ENCODE results near the gene LGALS14. TPM values are rescaled to one million over a fixed set of nuclear protein-coding genes. Genes with fewer than 3 reads are reported as not detected.

Gene LGALS14, protein sequence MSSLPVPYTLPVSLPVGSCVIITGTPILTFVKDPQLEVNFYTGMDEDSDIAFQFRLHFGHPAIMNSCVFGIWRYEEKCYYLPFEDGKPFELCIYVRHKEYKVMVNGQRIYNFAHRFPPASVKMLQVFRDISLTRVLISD
- total RNA-seq (2022; extraction: Qiagen RNA extraction; ENCODE audit: low read depth): not detected in 5 replicates

DNA sequence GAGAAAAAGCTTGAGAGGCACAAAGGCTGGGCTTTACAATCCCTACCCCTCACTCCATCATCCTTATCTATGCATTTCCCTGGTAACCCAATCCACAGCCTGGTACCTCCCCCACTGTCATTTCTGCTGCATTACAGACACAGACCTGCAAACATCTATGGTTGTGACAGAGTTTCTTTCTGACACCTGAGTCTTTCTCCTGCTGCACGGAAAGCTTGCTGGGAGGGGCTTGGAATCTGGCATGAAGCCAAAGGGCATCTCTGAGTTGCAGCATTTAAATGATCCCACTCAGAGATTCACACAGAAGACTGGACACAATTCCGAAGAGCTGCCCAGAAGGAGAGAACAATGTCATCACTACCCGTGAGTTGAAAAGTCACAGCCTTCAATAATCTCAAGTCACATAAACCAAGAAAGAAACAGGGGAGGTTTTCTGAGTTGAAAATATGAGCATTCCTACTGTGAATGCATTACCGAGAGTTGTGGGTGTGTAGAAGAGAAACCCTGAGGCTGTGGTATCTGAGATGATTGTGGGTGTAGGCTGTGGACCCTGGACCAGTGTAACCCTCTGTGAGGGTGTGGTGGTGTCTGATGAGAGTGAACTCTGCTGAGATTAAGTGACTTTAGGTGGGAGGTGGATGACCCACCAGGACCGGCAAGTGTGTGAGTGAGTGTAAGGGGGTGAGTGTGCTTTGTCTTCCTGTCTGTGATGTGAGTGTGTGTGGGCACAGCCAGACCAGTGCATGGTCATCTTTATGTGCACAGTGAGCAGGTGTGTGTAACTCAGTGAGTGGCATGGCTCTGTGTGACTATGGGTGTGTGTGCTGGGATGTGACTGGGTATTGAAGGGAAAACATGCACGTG is at the start of gene LGALS14:
LGALS14 (plus strand) TSS at position 301 of the 864 bp plus-strand sequence; CDS start at position 349, 48 bp downstream.

DNA sequence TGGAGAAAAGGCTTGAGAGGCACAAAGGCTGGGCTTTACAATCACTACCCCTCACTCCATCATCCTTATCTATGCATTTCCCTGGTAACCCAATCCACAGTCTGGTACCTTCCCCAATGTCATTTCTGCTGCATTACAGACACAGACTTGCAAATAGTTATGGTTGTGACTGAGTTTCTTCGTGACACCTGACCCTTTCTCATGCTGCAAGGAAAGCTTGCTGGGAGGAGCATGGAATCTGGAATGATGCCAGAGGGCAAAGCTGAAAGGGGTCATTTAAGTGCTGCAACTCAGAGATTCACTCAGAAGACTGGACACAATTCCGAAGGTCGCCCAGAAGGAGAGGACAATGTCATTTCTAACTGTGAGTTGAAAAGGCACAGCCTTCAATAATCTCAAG is 48.7 kb upstream of the LGALS14 start, which contains the start of gene LGALS16:
LGALS16 (plus strand) TSS at position 301 of the 400 bp plus-strand sequence; CDS start at position 350, 49 bp downstream.

DNA sequence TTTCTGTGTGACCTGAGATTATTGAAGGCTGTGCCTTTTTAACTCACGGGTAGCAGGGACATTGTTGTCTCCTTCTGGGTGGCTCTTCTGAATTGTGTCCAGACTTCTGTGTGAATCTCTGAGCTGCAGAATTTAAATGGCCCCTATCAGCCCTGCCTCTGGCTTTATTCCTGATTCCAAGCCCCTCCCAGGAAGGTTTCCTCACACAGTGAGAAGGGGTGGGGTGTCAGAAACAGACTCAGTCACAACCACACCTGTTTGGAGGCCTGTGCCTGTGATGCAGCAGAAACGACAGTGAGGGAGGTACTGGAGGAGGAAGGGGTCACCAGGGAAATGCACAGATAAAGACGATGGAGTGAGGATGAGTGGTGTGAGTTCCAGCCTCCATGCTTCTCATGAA is 33.6 kb downstream of the LGALS14 start, which contains the start of gene CLC:
CLC (minus strand) TSS at position 139 of the 400 bp plus-strand sequence; CDS start at position 62, 77 bp downstream.

Other genes starting within 250 kb of the LGALS14 start
- gene TIMM50, start 223.6 kb upstream of the LGALS14 start, total RNA-seq (2022; extraction: Qiagen RNA extraction; ENCODE audit: low read depth): 162 to 226 TPM (median 224 TPM) in 5 replicates
- 7.4 to 12.3 TPM (median 10.9 TPM) in 5 replicates for gene DLL3, start 205.5 kb upstream of the LGALS14 start, total RNA-seq (2022; extraction: Qiagen RNA extraction; ENCODE audit: low read depth)
- not detected in 5 replicates for gene SELENOV, start 189.3 kb upstream of the LGALS14 start, total RNA-seq (2022; extraction: Qiagen RNA extraction; ENCODE audit: low read depth)
- gene EID2B, start 171.6 kb upstream of the LGALS14 start, total RNA-seq (2022; extraction: Qiagen RNA extraction; ENCODE audit: low read depth): 5.0 to 10.8 TPM (median 10.0 TPM) in 5 replicates
- gene EID2, start 164.3 kb upstream of the LGALS14 start, total RNA-seq (2022; extraction: Qiagen RNA extraction; ENCODE audit: low read depth): 36.7 to 52.9 TPM (median 46.4 TPM) in 5 replicates
- gene LGALS13, start 102.0 kb upstream of the LGALS14 start, total RNA-seq (2022; extraction: Qiagen RNA extraction; ENCODE audit: low read depth): not detected in 5 replicates
- not detected in 5 replicates for gene LGALS16, start 48.6 kb upstream of the LGALS14 start, total RNA-seq (2022; extraction: Qiagen RNA extraction; ENCODE audit: low read depth)
- gene CLC, start 33.5 kb downstream of the LGALS14 start, total RNA-seq (2022; extraction: Qiagen RNA extraction; ENCODE audit: low read depth): not detected in 5 replicates
- gene LEUTX, start 74.4 kb downstream of the LGALS14 start, total RNA-seq (2022; extraction: Qiagen RNA extraction; ENCODE audit: low read depth): not detected in 5 replicates
- 15.8 to 24.4 TPM (median 22.7 TPM) in 5 replicates for gene DYRK1B, start 129.7 kb downstream of the LGALS14 start, total RNA-seq (2022; extraction: Qiagen RNA extraction; ENCODE audit: low read depth)
- gene FBL, start 141.9 kb downstream of the LGALS14 start, total RNA-seq (2022; extraction: Qiagen RNA extraction; ENCODE audit: low read depth): 661 to 722 TPM (median 675 TPM) in 5 replicates
- gene FCGBP, start 230.2 kb downstream of the LGALS14 start, total RNA-seq (2022; extraction: Qiagen RNA extraction; ENCODE audit: low read depth): 0.22 to 1.3 TPM (median 0.90 TPM) in 5 replicates

Measured in A549 treated with ZK216348 at 1 μM for 4 hours (cell line).